Activated T-helper 9 cell treated with anti-CD3 and anti-CD28 coated beads, Interleukin-2, amount 50 U/mL, for 16 hours (primary cell): Measurements from ENCODE around the gene GABRE.
"Not testable (repeated sequence)": the region's sequence is repeated elsewhere in the genome, so short reads cannot be mapped to it uniquely, and the experiment has no call there.

Experiments
- DNase-seq: peaks from one replicate; pipeline ENCODE4 v3.0.0-alpha.2; 2020; ENCODE audit warnings: low read depth

Gene GABRE

DNA sequence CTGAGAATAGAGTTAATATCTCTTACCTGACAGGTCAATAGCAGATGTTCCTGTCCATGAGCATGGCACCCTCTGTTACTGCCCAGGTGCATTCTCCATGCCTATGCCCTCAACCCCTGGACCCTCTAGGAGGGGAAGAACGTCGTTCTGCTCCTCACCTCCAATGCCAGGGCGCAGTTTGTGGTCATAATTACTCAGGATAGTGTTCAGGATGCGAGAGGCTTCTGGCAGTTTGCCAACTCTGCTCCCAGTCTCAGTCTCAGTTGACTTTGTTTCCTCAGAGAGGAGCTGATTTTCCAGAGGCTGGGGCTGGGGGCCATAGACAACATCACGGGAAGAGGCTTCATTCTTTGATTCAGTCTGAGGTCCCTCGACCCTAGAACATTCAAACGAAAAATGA lies 4.4 kb downstream of the GABRE start:
- no peak for DNase-seq

DNA sequence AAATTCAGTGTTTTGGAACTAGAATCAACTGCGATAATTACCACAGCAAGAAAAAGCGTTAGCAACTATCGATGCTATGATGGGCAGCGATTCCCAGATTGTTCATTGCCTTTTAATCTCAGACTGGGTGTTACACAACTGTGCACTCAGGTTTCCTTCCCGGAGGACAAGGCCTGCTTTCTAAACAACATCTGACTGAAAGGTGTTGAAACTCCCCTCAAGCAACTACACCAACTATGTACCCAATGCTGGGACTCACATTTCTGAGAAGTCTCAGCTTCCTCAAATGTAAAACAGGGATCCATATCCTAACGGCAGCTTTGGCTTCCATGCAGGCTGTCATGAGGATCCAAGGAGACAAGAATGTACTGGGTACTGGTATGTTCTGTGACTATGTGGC lies 8.2 kb downstream of the GABRE start:
- no peak for DNase-seq

GRCh38 chrX:151962034-151962433 lies 12.4 kb downstream of the GABRE start:
- no peak for DNase-seq

DNA sequence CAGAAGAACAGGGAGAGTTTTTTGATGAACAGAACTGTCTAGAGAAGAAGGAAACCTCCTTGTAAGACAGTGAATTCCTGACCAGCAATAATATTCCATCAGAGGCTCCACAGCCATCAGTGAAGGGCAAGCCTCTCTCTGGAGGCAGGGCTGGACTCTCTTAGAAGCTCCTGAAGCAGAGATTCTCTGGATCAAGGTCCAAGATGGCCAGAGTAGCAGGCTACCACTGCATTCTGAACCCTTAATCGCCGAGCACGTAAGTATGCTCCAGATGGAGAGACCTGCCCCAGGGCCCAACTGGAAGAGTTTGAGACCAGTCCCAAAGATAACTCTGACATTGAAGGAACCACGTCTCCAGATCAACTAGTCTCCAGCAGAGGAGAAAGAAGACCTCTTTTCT lies 16.4 kb downstream of the GABRE start:
- DNase-seq, result no peak

DNA sequence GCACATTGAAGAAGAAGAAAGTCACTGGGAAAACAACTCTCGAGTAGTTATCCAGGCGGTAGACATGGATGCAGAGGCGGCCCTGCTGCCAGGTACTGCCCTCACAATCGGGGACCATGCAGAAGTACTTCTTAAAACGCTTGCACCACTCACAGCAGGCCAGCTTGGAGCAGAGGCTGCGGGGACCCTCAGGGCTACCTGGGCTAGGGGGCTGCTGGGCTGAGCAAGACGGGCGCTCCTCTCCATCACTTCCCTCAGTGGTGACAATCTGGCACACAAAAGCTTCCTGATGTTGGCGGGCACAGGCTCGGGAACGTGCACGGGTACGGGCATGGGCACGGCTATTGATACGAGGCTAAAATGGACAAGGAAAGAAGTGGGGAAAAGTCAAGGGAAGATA lies 19.7 kb downstream of the GABRE start:
- no peak for DNase-seq

DNA sequence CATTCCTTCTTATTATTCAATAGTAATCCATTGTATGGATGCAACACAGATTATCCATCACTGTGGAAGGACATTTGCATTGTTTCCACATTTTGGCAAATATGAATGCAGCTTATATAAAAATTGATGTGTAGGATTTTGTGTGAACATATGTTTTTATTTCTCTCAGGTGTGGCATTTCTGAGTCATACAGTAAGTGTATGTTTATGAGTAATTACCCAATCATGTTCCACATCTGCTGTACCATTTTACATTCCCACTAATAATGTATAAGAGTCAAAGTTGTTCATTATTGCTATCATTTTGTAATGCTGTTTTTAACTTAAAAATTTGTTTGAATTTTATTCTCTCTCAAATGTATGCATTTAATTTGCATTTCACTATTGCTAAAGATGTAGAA lies 36.3 kb downstream of the GABRE start:
- DNase-seq, result no peak

DNA sequence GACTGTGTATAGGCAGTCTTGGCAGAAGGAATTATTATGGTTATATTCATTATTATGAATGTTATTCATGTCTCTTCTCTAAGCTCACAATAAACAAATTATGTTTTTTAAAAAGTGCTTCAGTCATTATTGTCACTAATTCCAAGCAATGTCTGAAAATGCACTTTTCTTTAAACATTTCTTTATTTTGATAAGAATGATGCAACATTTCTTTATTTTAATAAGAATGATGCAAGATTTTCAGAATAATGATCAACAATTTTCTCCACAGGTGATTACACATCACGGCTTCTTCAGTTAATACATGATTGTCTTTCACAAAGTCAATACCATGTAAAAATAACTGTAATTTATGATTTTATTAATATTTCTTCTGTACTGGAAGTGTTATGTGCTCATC lies 39.1 kb downstream of the GABRE start:
- no peak for DNase-seq

DNA sequence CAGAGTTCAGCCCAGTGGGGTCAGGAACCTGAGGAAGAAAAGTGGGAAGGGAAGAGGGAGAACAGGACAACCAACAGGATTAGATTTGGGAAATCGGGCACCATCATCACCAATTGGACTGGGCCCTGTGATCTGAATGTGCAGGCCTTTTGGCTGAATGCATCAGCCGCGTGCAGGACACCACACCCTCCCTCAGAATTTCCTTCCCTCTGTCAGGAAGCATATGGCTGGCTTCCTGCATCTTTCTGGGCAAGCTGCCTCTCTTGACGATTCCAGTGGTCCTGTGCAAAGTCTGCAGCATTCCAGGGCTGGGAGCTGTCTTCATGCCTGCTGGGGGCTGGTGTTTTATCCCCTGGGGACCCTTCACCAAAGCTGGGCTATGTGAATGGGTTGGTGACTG lies 45.4 kb downstream of the GABRE start:
- no peak for DNase-seq

DNA sequence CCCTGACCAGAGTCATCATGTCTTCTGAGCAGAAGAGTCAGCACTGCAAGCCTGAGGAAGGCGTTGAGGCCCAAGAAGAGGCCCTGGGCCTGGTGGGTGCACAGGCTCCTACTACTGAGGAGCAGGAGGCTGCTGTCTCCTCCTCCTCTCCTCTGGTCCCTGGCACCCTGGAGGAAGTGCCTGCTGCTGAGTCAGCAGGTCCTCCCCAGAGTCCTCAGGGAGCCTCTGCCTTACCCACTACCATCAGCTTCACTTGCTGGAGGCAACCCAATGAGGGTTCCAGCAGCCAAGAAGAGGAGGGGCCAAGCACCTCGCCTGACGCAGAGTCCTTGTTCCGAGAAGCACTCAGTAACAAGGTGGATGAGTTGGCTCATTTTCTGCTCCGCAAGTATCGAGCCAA lies 50.8 kb downstream of the GABRE start:
- no peak for DNase-seq

DNA sequence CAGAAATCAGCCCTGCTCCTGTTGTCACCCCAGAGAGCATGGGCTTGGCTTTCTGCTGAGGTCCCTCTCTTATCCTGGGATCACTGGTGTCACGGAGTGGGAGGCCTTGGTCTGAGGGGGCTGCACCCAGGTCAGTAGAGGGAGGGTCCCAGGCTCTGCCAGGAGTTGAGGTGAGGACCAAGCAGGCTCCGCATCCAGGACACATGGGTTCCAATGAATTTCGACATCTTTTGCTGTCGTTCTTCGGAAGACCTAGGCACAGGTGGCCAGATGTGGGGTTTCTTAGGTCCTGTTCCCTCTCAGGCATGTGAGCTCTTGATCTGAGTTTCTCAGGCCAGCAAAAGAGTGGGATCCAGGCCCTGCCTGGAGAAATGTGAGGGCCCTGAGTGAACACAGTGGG lies 51.8 kb downstream of the GABRE start:
- no peak for DNase-seq

DNA sequence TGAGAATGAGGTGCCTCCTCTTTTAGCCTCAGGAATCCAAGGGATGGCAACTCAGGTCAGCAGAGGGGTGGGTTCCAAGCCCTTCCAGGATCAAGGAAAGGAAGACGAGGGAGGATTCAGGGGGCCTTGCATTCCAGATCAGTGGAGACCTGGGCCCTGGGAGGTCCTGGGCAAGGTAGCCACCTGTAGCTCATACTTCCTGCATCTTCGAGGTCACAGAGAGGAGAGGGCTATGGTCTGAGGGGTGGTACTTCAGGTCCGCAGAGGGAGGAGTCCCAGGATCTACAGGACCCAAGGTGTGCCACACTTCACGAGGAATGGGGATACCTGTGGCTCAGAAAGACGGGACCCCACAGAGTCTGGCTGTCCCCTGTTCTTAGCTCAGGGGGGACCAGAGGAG lies 52.6 kb downstream of the GABRE start:
- no peak for DNase-seq

DNA sequence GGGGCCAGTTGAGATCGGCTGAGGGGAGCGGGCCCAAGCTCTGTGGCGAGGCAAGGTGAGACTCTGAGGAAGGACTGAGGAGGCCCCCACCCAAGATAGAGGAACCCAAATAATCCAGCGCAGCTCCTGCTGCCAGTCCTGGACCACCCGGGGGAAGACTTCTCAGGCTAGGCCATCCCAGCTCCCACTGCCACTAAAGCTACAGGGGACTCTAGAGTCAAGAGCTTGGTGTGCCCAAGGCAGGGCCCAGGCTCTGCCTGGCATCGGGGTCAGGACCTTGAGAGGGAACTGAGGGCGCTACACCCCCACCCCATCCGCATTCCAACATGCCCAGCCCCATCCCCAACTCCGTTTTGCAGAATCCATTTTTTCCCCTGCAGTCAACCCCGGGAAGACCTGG lies 53.2 kb downstream of the GABRE start:
- DNase-seq, result no peak

- no peak for DNase-seq
Observed at GRCh38 chrX:151920530-151920929, 53.9 kb downstream of the GABRE start.

- no peak for DNase-seq
Observed at GRCh38 chrX:151920101-151920500, 54.4 kb downstream of the GABRE start.

- no peak for DNase-seq
Observed at GRCh38 chrX:151919610-151920009, 54.9 kb downstream of the GABRE start.

DNA sequence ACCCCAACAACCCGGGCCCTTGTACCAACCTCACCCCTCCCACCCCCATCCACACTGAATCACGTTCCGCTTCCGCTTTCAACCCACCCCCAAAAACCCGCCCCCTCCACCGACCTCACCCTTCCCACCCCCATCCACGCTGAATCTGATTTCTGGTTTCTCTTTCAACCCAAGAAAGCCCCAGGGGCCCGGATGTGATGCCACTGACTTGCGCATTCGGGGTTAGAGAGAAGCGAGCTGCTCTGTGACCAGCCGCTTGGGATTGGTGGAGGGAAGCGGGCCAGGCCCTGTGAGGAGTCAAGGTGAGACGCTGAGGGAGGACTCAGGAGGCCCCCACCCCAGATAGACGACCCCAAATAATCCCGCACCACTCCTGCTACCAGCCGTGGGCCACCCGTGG lies 55.7 kb downstream of the GABRE start:
- not testable (repeated sequence) for DNase-seq

GRCh38 chrX:151912780-151913179 lies 61.7 kb downstream of the GABRE start, which contains the start of gene MAGEA4:
MAGEA4 (plus strand) TSS chrX:151912889; CDS start chrX:151923665, 10,776 bp downstream.
- DNase-seq, result no peak

DNA sequence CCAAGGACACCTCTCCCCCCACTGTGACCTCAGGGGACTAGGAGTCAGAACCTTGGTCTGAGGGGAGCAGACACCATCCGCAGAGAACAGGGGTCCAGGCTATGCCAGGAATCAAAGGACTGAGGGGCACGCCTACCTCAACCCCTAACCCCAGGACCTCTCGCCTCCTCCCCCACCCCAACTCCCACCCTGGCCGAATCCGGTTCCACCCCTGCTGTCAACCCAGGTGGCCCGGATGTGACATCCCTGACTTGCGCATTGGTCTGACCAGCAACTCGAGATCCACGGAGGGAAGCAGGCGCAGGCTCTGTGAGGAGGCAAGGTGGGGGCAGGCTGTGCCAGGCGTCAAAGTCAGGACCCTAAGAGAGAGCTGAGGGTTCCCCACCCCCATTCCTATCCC lies 62.3 kb downstream of the GABRE start:
- no peak for DNase-seq

- DNase-seq, result no peak
Observed at GRCh38 chrX:151904989-151905388, 69.5 kb downstream of the GABRE start.
